ENCODE results near the gene MYO3B. TPM values are rescaled to one million over a fixed set of nuclear protein-coding genes. Genes with fewer than 3 reads are reported as not detected.
"Not testable (repeated sequence)": the region's sequence is repeated elsewhere in the genome, so short reads cannot be mapped to it uniquely, and the experiment has no call there.

Gene MYO3B
- total RNA-seq, 1 donor, result 0.09 TPM

DNA sequence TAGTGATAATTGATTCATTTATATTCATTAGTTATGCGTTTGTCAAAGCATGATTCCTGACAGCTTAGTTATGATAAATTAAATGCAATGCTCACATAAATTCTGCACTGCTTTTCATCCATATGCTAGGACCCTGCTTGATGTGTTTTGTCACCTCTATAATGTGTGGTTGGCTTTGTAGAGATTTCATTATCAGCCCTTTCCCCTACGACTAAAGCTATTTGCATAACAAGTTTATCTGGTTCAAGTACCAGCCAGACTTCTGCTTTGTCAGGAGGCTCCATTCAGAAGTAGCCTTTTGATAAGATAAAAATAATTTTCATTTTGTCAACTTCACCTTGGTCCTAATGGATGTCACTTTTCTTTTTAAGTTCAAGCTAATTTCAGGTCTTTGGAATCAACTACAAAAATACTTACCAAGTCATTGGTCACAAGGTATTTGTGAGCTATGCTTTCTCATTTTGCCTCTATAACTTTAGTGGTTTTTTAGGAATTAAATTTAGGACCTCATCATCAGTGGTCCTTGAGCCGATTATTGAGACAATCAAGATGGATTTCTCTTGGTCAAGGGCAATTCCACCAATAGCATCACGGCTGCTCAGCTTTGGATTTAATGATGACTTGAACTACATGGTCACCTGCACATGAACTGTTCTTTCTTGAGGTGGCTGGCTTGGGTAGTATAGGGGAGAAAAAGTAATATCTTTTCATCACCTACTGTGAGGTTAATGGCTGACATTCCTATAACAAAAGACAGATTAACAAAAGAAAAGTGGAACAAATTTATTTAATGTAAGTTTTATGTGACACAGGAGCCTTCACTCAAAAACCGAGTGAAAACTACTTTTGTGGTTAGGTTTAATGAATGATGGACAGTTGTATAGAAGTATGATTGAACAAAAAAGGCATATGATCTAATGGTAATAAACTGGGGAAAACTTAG lies 162.1 kb downstream of the MYO3B start:
- H3K4me3 ChIP-seq (ENCODE audit: low read depth, low read length), result no peak overlapping the region
- DNase-seq (ENCODE audit: low read depth), result no peak
- no peak for TF ChIP-seq CTCF (IDR thresholded peaks at IDR 0.05; ENCODE audit: insufficient read depth, low read length)

DNA sequence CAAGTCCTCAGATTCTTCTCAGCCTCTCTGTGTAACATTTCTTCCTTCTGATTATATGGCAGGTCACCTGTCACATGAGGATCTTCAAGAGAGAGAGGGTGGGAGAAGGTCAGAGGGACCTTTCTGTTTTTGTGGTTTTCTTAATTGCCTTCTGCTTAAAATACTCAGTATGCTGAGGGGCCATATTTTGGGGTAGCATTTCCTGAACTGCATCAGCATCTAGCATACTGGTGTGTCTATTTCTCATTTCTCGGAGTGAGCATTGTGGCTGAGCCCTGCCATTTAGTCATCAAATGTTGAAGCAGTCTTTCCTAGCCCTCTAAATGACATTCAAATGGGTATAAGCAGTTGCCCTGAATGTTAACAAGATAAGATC lies 162.7 kb downstream of the MYO3B start:
- no peak for DNase-seq (ENCODE audit: low read depth)
- H3K4me3 ChIP-seq (ENCODE audit: low read depth, low read length), result no peak overlapping the region
- no peak for TF ChIP-seq CTCF (IDR thresholded peaks at IDR 0.05; ENCODE audit: insufficient read depth, low read length)

- no peak for TF ChIP-seq CTCF (IDR thresholded peaks at IDR 0.05; ENCODE audit: insufficient read depth, low read length)
- H3K4me3 ChIP-seq (ENCODE audit: low read depth, low read length), result no peak overlapping the region
- DNase-seq (ENCODE audit: low read depth), result no peak
Observed at GRCh38 chr2:170341684-170342623, 164.0 kb downstream of the MYO3B start.

DNA sequence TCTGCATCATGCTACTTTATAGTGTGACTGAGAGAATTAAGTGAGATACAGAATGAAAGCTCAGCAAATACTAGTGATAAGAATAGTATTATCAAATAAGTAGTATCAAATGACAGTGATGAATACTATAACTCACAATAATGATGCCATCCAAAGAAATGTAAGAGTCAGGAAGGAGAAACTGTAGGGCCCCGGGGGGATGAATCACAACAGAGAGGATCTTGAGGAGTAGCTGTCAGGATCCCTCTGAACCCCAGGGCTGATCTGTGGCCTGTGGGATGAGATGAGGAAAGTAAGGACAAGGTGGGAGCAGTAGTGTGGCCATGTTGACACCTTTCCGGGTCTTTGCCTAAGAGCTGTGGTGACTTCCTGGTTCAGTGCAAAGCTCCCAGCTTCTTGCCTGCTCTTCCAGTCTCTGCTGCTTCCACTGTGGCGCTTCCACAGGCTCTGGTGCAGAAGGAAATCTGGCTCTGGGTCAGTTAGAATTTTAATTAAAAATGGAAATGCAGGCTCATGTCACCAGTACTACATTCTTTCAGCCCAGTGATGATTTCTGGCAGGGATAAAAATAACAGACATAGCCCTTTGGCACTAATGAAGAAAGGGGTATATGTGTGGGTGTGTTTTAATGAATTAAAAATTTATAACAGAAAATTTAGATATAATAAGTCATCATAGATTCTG lies 166.9 kb downstream of the MYO3B start:
- no peak overlapping the region for H3K4me3 ChIP-seq (ENCODE audit: low read depth, low read length)
- no peak for TF ChIP-seq CTCF (IDR thresholded peaks at IDR 0.05; ENCODE audit: insufficient read depth, low read length)
- DNase-seq (ENCODE audit: low read depth), result no peak

DNA sequence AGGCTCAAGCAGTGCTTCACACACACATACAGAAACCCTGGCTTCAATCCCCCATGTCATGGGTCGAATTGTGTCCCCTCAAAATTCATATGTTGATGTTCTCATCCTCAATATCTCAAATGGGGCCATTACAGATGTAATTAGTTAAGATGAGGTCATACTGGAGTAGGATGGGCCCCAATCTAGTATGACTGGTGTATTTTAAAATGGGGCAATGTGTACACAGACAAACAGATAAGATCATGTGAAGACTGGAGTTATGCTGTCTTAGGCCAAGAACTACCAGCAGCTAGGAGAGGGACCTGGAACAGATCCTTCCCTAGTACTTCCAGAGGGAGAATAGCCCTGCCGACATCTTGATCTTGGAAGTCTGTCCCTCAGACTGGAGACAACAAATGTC lies 167.7 kb downstream of the MYO3B start:
- H3K4me3 ChIP-seq (ENCODE audit: low read depth, low read length), result no peak overlapping the region
- TF ChIP-seq CTCF (IDR thresholded peaks at IDR 0.05; ENCODE audit: insufficient read depth, low read length), result no peak
- no peak for DNase-seq (ENCODE audit: low read depth)

DNA sequence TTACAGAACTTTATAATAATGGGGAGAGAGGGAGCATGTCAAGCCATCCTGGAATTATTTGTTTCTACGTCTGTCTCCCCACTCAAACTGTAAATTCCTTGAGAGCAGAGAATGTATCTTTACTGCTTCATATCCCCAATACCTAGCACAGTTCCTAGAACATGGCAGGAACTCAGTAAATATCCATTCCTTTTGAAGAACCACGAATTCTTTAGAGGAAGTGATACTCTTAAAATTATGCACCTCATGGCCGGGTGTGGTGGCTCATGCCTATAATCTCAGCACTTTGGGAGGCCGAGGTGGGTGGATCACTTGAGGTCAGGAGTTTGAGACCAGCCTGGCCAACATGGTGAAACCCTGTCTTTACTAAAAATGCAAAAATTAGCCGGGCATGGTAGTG lies 171.3 kb downstream of the MYO3B start:
- H3K4me3 ChIP-seq (ENCODE audit: low read depth, low read length); DNase-seq (ENCODE audit: low read depth): not testable (repeated sequence)

Measured in fibroblast of the aortic adventitia (primary cell).